ENCODE results near the gene IGSF21.

IGSF21 gene

GRCh38 chr1:18422954-18423353, 315.4 kb downstream of the IGSF21 start:
- no peak for DNase-seq (ENCODE audit: low spot score)

- no peak for DNase-seq (ENCODE audit: low spot score)
Observed at GRCh38 chr1:18426580-18426979, 319.0 kb downstream of the IGSF21 start.

Data from kidney tubule cell (primary cell).